ENCODE measurements around the gene TET2. TPM values are rescaled to one million over a fixed set of nuclear protein-coding genes. Genes with fewer than 3 reads are reported as not detected.
A peak's percentile ranks its signal among the peaks of the same experiment; 100 is the strongest.

TET2 gene
- total RNA-seq, 4 donors from 2014 or later = 27.4 to 40.5 (median 32.4) TPM

DNA sequence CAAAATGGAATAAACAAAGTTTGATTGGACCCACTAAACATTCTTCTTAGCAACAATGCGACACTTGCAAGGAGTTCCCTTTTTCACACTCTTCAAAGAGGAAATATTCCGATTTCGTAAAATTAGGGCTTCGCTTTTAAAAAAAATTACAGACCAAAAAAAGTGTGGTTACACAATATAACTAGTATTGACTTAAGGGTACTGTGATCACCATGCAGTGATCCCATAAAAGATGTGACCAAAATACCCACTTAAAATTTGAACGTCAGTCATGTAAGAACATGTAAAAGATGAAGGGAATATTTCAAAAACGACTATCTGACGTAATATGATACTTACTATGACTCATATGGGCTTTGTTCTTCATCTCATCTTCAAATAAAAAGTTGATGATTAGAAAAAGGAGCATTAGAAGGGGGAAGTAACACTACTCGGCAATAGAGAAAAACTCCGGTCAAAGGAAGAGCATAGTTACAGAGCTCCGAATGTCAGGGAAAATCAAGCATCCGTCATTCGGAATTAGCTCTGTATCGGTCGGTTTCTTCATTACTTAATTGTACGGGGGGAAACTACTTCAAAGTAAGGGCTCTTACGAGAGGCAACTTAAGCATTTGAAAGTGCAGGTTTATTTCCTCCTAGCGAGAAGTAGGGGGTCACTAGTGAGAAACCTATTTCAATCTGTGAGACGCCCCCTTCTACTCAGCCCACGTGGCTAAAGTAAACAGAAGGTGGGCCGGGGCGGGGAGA is 1.3 kb upstream of the TET2 start:
- TF ChIP-seq, protein P1, sequence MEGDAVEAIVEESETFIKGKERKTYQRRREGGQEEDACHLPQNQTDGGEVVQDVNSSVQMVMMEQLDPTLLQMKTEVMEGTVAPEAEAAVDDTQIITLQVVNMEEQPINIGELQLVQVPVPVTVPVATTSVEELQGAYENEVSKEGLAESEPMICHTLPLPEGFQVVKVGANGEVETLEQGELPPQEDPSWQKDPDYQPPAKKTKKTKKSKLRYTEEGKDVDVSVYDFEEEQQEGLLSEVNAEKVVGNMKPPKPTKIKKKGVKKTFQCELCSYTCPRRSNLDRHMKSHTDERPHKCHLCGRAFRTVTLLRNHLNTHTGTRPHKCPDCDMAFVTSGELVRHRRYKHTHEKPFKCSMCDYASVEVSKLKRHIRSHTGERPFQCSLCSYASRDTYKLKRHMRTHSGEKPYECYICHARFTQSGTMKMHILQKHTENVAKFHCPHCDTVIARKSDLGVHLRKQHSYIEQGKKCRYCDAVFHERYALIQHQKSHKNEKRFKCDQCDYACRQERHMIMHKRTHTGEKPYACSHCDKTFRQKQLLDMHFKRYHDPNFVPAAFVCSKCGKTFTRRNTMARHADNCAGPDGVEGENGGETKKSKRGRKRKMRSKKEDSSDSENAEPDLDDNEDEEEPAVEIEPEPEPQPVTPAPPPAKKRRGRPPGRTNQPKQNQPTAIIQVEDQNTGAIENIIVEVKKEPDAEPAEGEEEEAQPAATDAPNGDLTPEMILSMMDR (IDR thresholded peaks at IDR 0.05) = no peak
- Histone ChIP-seq H3K36me3 (no peaks in the 10 kb centered on the region), H3K9me3 (no peaks in the 10 kb centered on the region), H3K27me3 (no peaks in the 10 kb centered on the region), H3K4me3 (replicated peaks in 1 of 3) (peak overlapping the region in 2 of 3 donors; percentile 67 to 82), H3K27ac (peak overlapping the region in 2 of 3 donors; percentile 74 to 87), H3K4me1 (peaks cover 0 to 18% of the 10 kb centered on the region in 2 donors)
- WGBS, 2 donors = 41 to 47% methylated on average over 21 of the region's 21 CpGs
- no peak for DNase-seq
- intact Hi-C loops (cut with DNase I) = loop anchor here (5.0 to 10.0 kb wide), 2 partner anchors 99 to 327 kb away; partner anchors contain the start of gene PPA2

DNA sequence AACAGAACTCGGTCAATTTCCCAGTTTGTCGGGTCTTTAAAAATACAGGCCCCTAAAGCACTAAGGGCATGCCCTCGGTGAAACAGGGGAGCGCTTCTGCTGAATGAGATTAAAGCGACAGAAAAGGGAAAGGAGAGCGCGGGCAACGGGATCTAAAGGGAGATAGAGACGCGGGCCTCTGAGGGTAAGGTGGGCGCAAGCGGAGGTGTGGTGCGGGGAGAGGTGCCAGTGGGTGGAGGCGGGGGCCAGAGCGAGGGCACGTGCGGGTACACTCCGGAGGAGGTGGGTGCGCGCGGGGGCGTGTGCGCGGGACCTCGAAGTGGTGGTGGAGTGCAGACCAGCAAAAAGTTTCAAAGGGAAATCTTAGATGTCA is 787 bp upstream of the TET2 start:
- H3K9me3 ChIP-seq = no peaks in the 10 kb centered on the region
- H3K4me3 ChIP-seq (replicated peaks in 1 of 3) = peak overlapping the region; percentile 23 to 82 (median 67)
- no peaks in the 10 kb centered on the region for H3K36me3 ChIP-seq
- peaks cover 0 to 18% of the 10 kb centered on the region in 2 donors for H3K4me1 ChIP-seq
- no peaks in the 10 kb centered on the region for H3K27me3 ChIP-seq
- 1 to 2% methylated on average over 25 of the region's 25 CpGs for WGBS, 2 donors
- peak overlapping the region in 2 of 3 donors; percentile 74 to 87 for H3K27ac ChIP-seq
- intact Hi-C loops (cut with DNase I) = loop anchor here (5.0 to 10.0 kb wide), 2 partner anchors 99 to 326 kb away; partner anchors contain the start of gene PPA2
- TF ChIP-seq, protein P1 (IDR thresholded peaks at IDR 0.05) = no peak
- TF ChIP-seq POLR2A (IDR thresholded peaks at IDR 0.05) = no peak
- peak in 1 of 2 donors; percentile 16 for DNase-seq

- WGBS, 2 donors = 0% methylated on average over 12 of the region's 12 CpGs
- no peaks in the 10 kb centered on the region for H3K9me3 ChIP-seq
- TF ChIP-seq, protein P1 (IDR thresholded peaks at IDR 0.05) = no peak
- TF ChIP-seq POLR2A (IDR thresholded peaks at IDR 0.05) = no peak
These were observed 408 bp downstream of the TET2 start for GRCh38 chr4:105147016-105147552.

DNA sequence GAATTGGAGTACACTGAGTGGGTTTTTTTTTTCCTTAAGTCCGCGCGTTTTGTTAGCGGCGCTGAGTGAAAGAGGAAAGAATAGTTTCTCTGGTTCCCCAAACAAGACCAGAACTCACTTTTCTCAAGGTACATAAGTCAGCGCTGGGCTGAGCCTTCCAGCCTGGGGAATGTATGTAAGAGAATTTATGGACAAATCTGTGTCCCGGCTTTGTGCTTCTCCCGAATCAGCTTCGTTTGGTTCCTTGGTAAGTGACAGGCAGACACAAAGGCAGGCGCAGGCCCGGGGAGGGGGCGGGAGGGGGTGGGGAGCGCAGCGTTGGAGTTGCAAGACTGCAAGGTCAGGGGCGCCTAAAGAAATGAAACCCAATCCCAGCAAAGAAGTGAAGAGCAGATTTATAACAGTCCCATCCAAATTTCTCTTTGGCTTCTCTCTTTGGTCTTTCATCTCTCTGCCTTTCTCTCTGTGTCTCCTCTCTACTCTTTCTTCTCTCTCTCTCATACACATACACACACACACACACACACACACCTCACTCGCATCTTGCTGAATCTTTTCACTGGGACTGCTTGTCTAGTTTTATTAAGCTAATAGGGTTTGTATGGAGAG is 981 bp downstream of the TET2 start:
- Histone ChIP-seq H3K4me1 (peaks cover 0 to 18% of the 10 kb centered on the region in 2 donors), H3K27ac (peak overlapping the region; percentile 29 to 87 (median 74)), H3K4me3 (replicated peaks in 1 of 3) (peak overlapping the region; percentile 23 to 82 (median 67)), H3K36me3 (no peaks in the 10 kb centered on the region), H3K27me3 (no peaks in the 10 kb centered on the region), H3K9me3 (no peaks in the 10 kb centered on the region)
- TF ChIP-seq, protein P1 (IDR thresholded peaks at IDR 0.05) = no peak
- TF ChIP-seq POLR2A (IDR thresholded peaks at IDR 0.05) = no peak
- WGBS, 2 donors = 0 to 2% methylated on average over 16 of the region's 16 CpGs
- peak; percentile 25 to 38 for DNase-seq
- intact Hi-C loops (cut with DNase I) = loop anchor here (5.0 to 10.0 kb wide), 2 partner anchors 97 to 325 kb away; partner anchors contain the start of gene PPA2

More at GRCh38 chr4:105147016-105147552, 408 bp downstream of the TET2 start:
- Histone ChIP-seq H3K27me3 (no peaks in the 10 kb centered on the region), H3K4me1 (peaks cover 0 to 18% of the 10 kb centered on the region in 2 donors), H3K4me3 (replicated peaks in 1 of 3) (peak overlapping the region; percentile 23 to 82 (median 67)), H3K27ac (peak overlapping the region; percentile 29 to 87 (median 74)), H3K36me3 (no peaks in the 10 kb centered on the region)
- intact Hi-C loops (cut with DNase I) = loop anchor here (5.0 to 10.0 kb wide), 2 partner anchors 98 to 325 kb away; partner anchors contain the start of gene PPA2
- DNase-seq = no peak
